KMS-11 (cell line): ENCODE results near the gene ITSN1.

Experiments used
- H2AFZ ChIP-seq: fragments of 200-600 bp; sonication (generic); 2 replicates; pipeline ENCODE4 v1.6.1; 2016; ENCODE audit warnings: antibody characterized with exemption, mixed run types, low read depth
- H3K27ac ChIP-seq: fragments of 200-600 bp; sonication (generic); 2 replicates; pipeline ENCODE4 v1.6.1; 2016; ENCODE audit warnings: mild to moderate bottlenecking, mixed run types
- H3K27me3 ChIP-seq: fragments of 200-600 bp; sonication (generic); 2 replicates; pipeline ENCODE4 v1.6.1; 2017; ENCODE audit warnings: mild to moderate bottlenecking, low read depth, mixed run types, moderate library complexity; ENCODE audit not compliant: insufficient read depth
- H3K36me3 ChIP-seq: fragments of 200-600 bp; sonication (generic); 2 replicates; pipeline ENCODE4 v1.6.1; 2017; ENCODE audit warnings: mild to moderate bottlenecking, mixed run types; ENCODE audit not compliant: insufficient read depth
- H3K4me1 ChIP-seq: fragments of 200-600 bp; sonication (generic); 2 replicates; pipeline ENCODE4 v1.6.1; 2016; ENCODE audit warnings: mild to moderate bottlenecking, low read depth, mixed run types; ENCODE audit not compliant: poor library complexity, severe bottlenecking
- H3K4me2 ChIP-seq: fragments of 200-600 bp; sonication (generic); 2 replicates; pipeline ENCODE4 v1.7.0; 2016; ENCODE audit warnings: mild to moderate bottlenecking, mixed run types
- H3K4me3 ChIP-seq: fragments of 200-600 bp; sonication (generic); IDR thresholded peaks from 2 replicates; pipeline ENCODE4 v1.6.1; 2017; ENCODE audit warnings: low read depth, low read length, mixed read lengths; ENCODE audit not compliant: insufficient read depth
- H3K79me2 ChIP-seq: fragments of 200-600 bp; sonication (generic); 2 replicates; pipeline ENCODE4 v1.6.1; 2016; ENCODE audit warnings: low read depth, mixed run types; ENCODE audit not compliant: insufficient read depth
- H3K9ac ChIP-seq: fragments of 200-600 bp; sonication (generic); 2 replicates; pipeline ENCODE4 v1.6.1; 2016; ENCODE audit warnings: mild to moderate bottlenecking, mixed run types
- H4K20me1 ChIP-seq: fragments of 200-600 bp; sonication (generic); 2 replicates; pipeline ENCODE4 v1.6.1; 2016; ENCODE audit warnings: mild to moderate bottlenecking, mixed run types; ENCODE audit not compliant: insufficient read depth
- CTCF ChIP-seq: fragments of 200-600 bp; sonication (generic); conservative IDR thresholded peaks from 2 replicates; pipeline ENCODE4 v1.6.1; 2017; ENCODE audit warnings: low read depth, mild to moderate bottlenecking, antibody characterized with exemption, low read length, moderate library complexity, mixed read lengths

Gene ITSN1

GRCh38 chr21:33755354-33755753 lies 113.1 kb downstream of the ITSN1 start:
- no peak overlapping the region for H3K4me2 ChIP-seq
- H3K4me3 ChIP-seq: no peak overlapping the region
- no peaks in the 10 kb centered on the region for H3K27me3 ChIP-seq
- H3K79me2 ChIP-seq: no peaks in the 10 kb centered on the region
- no peak overlapping the region for H2AFZ ChIP-seq
- no peaks in the 10 kb centered on the region for H3K4me1 ChIP-seq
- no peaks in the 10 kb centered on the region for H3K36me3 ChIP-seq
- H3K9ac ChIP-seq: no peak overlapping the region
- TF ChIP-seq CTCF: no peak
- H3K27ac ChIP-seq: no peak overlapping the region
- H4K20me1 ChIP-seq: no peaks in the 10 kb centered on the region

GRCh38 chr21:33760641-33761440 lies 118.5 kb downstream of the ITSN1 start:
- Histone ChIP-seq H3K79me2 (no peaks in the 10 kb centered on the region), H3K27me3 (no peaks in the 10 kb centered on the region), H3K4me1 (peaks cover 5% of the 10 kb centered on the region), H3K27ac (no peak overlapping the region), H4K20me1 (no peaks in the 10 kb centered on the region), H3K9ac (no peak overlapping the region), H2AFZ (no peak overlapping the region), H3K36me3 (no peaks in the 10 kb centered on the region), H3K4me2 (no peak overlapping the region), H3K4me3 (no peak overlapping the region)
- TF ChIP-seq CTCF: no peak

DNA sequence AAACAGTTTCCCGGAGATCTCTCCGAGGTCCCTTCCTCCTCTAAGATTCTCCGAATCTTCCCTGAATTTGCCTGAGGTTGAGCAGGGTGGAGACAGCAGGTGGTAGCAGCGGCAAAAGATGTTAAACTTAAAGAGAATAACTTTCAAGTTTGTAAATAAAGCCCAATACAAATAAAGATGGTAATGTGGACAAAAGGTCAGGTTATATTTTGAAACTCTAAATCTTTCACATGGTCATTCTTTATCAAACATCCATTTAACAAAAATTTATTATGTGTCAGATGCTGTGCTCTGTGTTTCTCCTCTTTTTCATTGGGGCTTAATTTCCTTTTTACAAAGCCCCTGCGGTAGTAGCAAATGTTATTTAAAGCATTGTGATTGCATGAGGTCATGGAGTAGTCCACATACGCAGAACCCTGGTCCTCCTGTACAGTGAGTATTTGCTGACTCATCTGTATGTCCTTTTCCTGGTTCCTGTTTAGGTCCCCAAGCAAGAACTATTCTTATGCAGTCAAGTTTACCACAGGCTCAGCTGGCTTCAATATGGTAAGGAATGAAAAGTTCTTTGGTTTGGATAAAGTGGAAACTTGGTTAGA lies 119.2 kb downstream of the ITSN1 start:
- no peaks in the 10 kb centered on the region for H3K79me2 ChIP-seq
- no peak overlapping the region for H3K9ac ChIP-seq
- TF ChIP-seq CTCF: no peak
- no peak overlapping the region for H3K27ac ChIP-seq
- no peaks in the 10 kb centered on the region for H3K36me3 ChIP-seq
- no peaks in the 10 kb centered on the region for H4K20me1 ChIP-seq
- H3K4me1 ChIP-seq: peaks cover 5% of the 10 kb centered on the region
- no peaks in the 10 kb centered on the region for H3K27me3 ChIP-seq
- no peak overlapping the region for H3K4me2 ChIP-seq
- no peak overlapping the region for H2AFZ ChIP-seq
- H3K4me3 ChIP-seq: no peak overlapping the region

DNA sequence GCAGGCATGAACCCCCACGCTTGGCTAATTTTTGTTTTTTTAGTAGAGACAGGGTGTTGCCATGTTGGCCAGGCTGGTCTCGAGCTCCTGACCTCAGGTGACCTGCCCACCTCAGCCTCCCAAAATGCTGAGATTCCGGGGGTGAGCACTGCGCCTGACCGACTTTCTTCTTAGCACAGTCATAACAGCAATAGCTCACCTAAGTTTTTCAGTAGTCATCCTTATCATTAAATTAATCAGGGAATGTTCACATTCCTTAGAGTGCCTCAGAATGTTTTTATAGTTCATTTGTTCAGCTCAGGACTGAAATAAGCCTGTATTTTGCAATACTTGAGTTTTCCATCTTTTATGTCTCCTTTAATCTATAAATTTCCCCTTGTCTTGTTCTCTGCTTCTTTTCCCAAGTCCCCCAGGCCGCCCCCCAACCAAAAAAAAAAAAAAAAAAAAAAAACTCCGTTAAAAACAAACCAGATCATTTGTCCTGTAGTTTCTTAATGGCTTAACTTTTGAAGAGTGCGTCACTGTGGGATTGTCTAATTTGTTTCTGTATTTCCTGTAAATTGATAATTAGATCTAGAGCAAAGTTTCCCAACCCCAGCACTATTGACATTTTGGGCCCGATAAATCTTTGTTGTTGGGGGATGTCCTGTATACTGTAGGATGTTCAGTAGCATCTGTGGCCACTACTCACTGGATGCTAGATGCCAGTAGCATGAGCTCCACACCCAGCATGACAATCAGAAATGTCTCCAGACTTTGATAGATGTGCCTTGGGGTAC lies 120.7 kb downstream of the ITSN1 start:
- H3K4me2 ChIP-seq: no peak overlapping the region
- H3K79me2 ChIP-seq: no peaks in the 10 kb centered on the region
- H4K20me1 ChIP-seq: no peaks in the 10 kb centered on the region
- no peak overlapping the region for H2AFZ ChIP-seq
- no peak overlapping the region for H3K4me3 ChIP-seq
- H3K27me3 ChIP-seq: no peaks in the 10 kb centered on the region
- no peaks in the 10 kb centered on the region for H3K36me3 ChIP-seq
- TF ChIP-seq CTCF: no peak
- H3K4me1 ChIP-seq: peaks cover 5% of the 10 kb centered on the region
- no peak overlapping the region for H3K9ac ChIP-seq
- H3K27ac ChIP-seq: no peak overlapping the region
